Adrenal gland (tissue), 12 donors: ENCODE results near the gene C12orf76. TPM values are rescaled to one million over a fixed set of nuclear protein-coding genes. Genes with fewer than 3 reads are reported as not detected.
A peak's percentile ranks its signal among the peaks of the same experiment; 100 is the strongest.
"Not testable (repeated sequence)": the region's sequence is repeated elsewhere in the genome, so short reads cannot be mapped to it uniquely, and the experiment has no call there.

ENCODE experiments used
- DNase-seq, 7 donors: peaks; one replicate each; pipeline ENCODE4 v3.0.0-alpha.2; 2019 to 2020
- H3K27ac ChIP-seq, 5 donors: fragments of 200-600 bp; sonication (generic) in 4 of 5; 1 replicate in 3 of 5; 2 replicates in 2 of 5; pipeline versions ENCODE4 v1.5.1 to v1.8.0; 2016 to 2020; ENCODE audit warnings: mild to moderate bottlenecking in 1 of 5
- H3K27me3 ChIP-seq: fragments of 200-600 bp; 2 replicates; pipeline ENCODE4 v1.8.0; 2021
- H3K36me3 ChIP-seq, 2 donors: fragments of 200-600 bp; replicated peaks in 1 of 2; 1 replicate in 1 of 2; 2 replicates in 1 of 2; pipeline versions ENCODE4 v1.5.1 to v1.8.0; 2018 to 2022
- H3K4me1 ChIP-seq, 2 donors: fragments of 200-600 bp; replicated peaks in 1 of 2; 1 replicate in 1 of 2; 2 replicates in 1 of 2; pipeline versions ENCODE4 v1.5.1 to v1.8.0; 2018 to 2021
- H3K4me3 ChIP-seq, 4 donors: fragments of 200-600 bp; sonication (generic) in 3 of 4; one replicate each; pipeline ENCODE4 v1.5.1; 2016 to 2018
- H3K9me3 ChIP-seq, 3 donors: fragments of 200-600 bp; sonication (generic) in 1 of 3; replicated peaks in 1 of 3; 1 replicate in 2 of 3; 2 replicates in 1 of 3; pipeline versions ENCODE4 v1.5.1 to v1.8.0; 2016 to 2021
- POLR2A ChIP-seq, 2 donors: fragments of 450-650 bp; IDR thresholded peaks; one replicate each; pipeline ENCODE4 v1.6.1; 2017; ENCODE audit warnings: antibody characterized with exemption in 2 of 2, mild to moderate bottlenecking in 2 of 2, moderate library complexity in 1 of 2
- WGBS, 4 donors: extraction: QIAGEN DNeasy Blood & Tissue Kit in 2 of 4; methylation state at CpG; one replicate each; pipeline versions ENCODE4 v1.1.5 to v1.1.7; 2013 to 2017; 5-methylcytosine and 5-hydroxymethylcytosine counted together
- intact Hi-C, 2 donors: fragments of 100-400 bp; cut with DNase I; formaldehyde crosslinking; loops; one replicate each; pipeline versions ENCODE4 v1.14.1 to v1.15.0; 2022 to 2023
- polyA plus RNA-seq, 3 donors: library from polyadenylated mRNA; stranded (reverse); fragments of 200-250 nt in 2 of 3; fragments of 350-450 nt in 1 of 3; fragmentation: Illumina TruSeq in 1 of 3; extraction: RNeasy Lipid Tissue Mini Kit (QIAGEN cat#74804) in 1 of 3; gene quantifications; one replicate each; pipeline ENCODE4 v1.2.3, GENCODE V29; 2013 to 2014
- total RNA-seq, 9 donors: library from RNA; depleted of rRNA in 4 of 9; stranded (reverse); fragments of >200 nt in 4 of 9; fragments of 120-200 nt in 1 of 9; fragmentation: NEBNext Ultra II Directional in 1 of 9; extraction: Animal tissue kit (Norgen Biotek cat#: 25700) in 1 of 9; gene quantifications; one replicate each; pipeline versions ENCODE4 v1.1.0 to v1.2.4, GENCODE V29; 2013 to 2023
- TF ChIP-seq, protein P1 (sequence below), 6 experiments: fragments of 450-650 bp in 4 of 6; fragments of 200-600 bp in 2 of 6; sonication (generic) in 1 of 6; IDR thresholded peaks; 1 replicate in 5 of 6; 2 replicates in 1 of 6; pipeline versions ENCODE4 v1.5.1 to v1.8.0; 2016 to 2021; ENCODE audit warnings: antibody characterized with exemption in 6 of 6, mild to moderate bottlenecking in 2 of 6, moderate library complexity in 1 of 6
- donor health status: healthy with polysubstance abuse.
- donor health status: Bipolar disorder and iron deficiency.
- donor health status: DM: yes; HTN: yes; CAD: no.
- donor health status: DM: no; HTN: no; CAD: no.
- donor health status: DM: no; HTN: no; CAD: no.
- donor health status: DM: yes; HTN: yes; CAD: no.

C12orf76 gene
- total and polyA plus RNA-seq, 12 donors = 7.1 to 35.1 (median 14.4) TPM

DNA sequence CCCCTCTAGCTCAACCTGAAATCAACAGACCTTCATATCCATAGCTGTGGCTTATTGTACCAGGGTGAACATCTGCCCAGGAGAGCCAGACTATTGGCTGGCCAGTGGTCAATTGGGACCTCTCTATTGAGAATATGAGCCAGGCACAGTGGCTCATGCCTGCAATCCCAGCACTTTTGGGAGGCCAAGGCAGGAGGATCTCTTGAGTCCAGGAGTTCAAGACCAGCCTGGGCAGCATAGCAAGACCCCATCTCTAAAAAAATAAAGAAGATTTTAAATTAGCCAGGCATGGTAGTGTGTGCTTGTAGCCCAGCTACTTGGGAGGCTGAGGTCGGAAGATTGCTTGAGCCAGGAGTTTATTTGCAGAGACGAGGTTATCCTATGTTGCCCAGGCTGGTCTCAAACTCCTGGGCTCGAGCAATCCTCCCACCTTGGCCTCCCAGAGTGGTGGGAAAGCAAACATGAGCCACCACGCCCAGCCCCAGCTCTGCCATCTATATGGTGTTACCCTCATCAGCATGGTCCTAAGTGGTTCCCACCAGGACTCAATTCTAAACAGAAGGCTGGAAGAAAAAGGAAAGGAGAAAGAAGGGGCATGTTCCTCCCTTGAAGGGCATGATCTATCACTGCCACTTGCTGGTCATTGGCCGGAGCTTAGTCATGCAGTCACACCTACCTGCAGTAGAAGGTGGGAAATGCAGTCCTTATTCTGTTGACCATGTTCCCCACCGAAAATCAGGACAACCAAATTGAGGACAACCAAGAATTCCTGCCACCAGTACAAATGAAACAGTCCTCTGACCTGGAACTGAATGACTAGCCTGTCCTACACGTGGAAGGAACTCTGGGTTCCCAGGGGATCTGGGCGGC, 42.2 kb upstream of the C12orf76 start:
- no peaks in the 10 kb centered on the region for H3K27me3 ChIP-seq
- no peak overlapping the region for H3K4me3 ChIP-seq
- no peaks in the 10 kb centered on the region for H3K9me3 ChIP-seq
- no peaks in the 10 kb centered on the region for H3K4me1 ChIP-seq
- 75 to 84% (median 81%) methylated on average over 8 of the region's 8 CpGs for WGBS, 4 donors
- DNase-seq = no peak
- intact Hi-C loops = no loop called here
- no peaks in the 10 kb centered on the region for H3K36me3 ChIP-seq
- H3K27ac ChIP-seq = no peak overlapping the region
- TF ChIP-seq, protein P1, sequence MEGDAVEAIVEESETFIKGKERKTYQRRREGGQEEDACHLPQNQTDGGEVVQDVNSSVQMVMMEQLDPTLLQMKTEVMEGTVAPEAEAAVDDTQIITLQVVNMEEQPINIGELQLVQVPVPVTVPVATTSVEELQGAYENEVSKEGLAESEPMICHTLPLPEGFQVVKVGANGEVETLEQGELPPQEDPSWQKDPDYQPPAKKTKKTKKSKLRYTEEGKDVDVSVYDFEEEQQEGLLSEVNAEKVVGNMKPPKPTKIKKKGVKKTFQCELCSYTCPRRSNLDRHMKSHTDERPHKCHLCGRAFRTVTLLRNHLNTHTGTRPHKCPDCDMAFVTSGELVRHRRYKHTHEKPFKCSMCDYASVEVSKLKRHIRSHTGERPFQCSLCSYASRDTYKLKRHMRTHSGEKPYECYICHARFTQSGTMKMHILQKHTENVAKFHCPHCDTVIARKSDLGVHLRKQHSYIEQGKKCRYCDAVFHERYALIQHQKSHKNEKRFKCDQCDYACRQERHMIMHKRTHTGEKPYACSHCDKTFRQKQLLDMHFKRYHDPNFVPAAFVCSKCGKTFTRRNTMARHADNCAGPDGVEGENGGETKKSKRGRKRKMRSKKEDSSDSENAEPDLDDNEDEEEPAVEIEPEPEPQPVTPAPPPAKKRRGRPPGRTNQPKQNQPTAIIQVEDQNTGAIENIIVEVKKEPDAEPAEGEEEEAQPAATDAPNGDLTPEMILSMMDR (IDR thresholded peaks at IDR 0.05) = no peak
- TF ChIP-seq POLR2A (IDR thresholded peaks at IDR 0.05) = no peak

DNA sequence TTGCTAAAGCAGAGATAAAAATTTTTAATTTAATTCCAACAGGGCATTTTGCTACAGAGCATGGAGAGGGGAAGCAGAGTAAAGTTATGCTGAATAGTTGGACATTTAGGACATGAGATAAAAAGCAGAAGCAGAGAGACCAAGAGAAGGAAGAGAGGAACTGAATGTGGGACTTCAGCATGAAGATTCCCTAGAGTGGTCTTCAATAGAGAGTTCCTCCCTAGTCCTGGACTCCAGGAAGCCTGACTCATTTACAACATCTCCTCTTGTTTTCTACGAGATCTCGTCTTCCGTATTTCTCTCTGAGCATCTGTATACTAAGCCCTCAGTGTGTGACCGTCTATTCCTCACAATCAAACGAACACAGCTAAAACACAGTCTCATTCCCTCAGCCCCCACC, 40.6 kb upstream of the C12orf76 start:
- H3K9me3 ChIP-seq = no peaks in the 10 kb centered on the region
- no peak for TF ChIP-seq POLR2A (IDR thresholded peaks at IDR 0.05)
- TF ChIP-seq, protein P1 (IDR thresholded peaks at IDR 0.05) = no peak
- intact Hi-C loops = no loop called here
- DNase-seq = no peak
- 65 to 78% (median 74%) methylated on average over 5 of the region's 5 CpGs for WGBS, 4 donors
- peak overlapping the region in 1 of 5 donors; percentile 4 for H3K27ac ChIP-seq
- no peaks in the 10 kb centered on the region for H3K36me3 ChIP-seq
- H3K27me3 ChIP-seq = no peaks in the 10 kb centered on the region
- H3K4me1 ChIP-seq = no peaks in the 10 kb centered on the region
- no peak overlapping the region for H3K4me3 ChIP-seq

DNA sequence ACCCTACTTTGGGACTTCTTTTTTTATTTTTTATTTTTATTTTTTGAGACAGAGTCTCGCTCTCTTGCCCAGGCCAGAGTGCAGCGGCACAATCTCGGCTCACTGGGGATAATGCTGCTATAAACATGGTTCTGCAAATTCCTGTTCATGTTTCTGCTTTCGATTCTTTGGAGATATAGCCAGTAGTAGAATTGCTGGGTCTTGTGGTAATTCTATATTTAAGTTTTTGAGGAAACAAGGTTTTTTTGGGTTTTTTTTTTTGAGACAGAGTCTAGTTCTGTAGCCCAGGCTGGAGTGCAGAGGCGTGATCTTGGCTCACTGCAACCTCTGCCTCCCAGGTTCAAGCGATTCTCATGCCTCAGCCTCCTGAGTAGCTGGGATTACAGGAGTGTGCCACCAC, 39.9 kb upstream of the C12orf76 start:
- H3K4me3 ChIP-seq, H3K27me3 ChIP-seq, H3K4me1 ChIP-seq, H3K36me3 ChIP-seq, DNase-seq, H3K9me3 ChIP-seq, intact Hi-C loops: not testable (repeated sequence)
- 72 to 79% (median 79%) methylated on average over 6 of the region's 6 CpGs for WGBS, 4 donors
- peak overlapping the region in 1 of 5 donors; percentile 16 for H3K27ac ChIP-seq

DNA sequence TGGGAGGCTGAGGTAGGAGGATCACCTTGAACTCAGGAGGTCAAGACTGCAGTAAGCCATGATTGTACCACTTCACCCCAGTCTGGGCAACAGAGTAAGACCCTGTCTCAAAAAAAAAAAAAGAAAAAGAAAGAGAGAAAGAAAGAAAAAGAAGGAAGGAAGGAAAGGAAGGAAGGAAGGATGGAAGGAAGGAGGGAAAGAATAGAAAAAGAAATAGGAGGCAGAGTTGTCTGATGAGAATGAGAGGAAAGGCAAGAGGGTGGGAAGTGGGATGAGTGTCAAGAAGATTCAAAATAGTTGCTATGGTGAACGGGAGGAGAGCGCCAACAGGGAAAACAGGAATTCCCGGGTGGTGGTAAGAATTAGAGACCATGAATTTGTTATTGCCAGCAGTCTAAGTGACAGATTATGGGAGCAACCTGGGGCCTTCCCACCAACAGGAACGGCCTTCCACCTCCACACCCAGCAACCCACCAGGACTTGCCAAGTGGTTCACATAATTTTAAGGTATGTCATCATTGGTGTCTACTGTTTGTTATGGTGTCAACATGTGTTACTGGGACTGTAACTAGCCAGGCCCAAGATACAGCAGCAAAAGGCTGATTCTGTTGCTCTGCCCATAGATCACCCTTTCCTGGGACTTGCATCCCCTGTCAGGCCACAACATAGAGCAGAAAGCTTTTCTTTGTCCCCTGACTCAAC, 36.1 kb upstream of the C12orf76 start:
- 79 to 94% (median 86%) methylated on average over 4 of the region's 4 CpGs for WGBS, 4 donors
- no peaks in the 10 kb centered on the region for H3K27me3 ChIP-seq
- H3K36me3 ChIP-seq = no peaks in the 10 kb centered on the region
- peaks cover 0 to 5% of the 10 kb centered on the region in 2 donors for H3K4me1 ChIP-seq
- H3K4me3 ChIP-seq = no peak overlapping the region
- no peak for DNase-seq
- intact Hi-C loops = no loop called here
- no peaks in the 10 kb centered on the region for H3K9me3 ChIP-seq
- TF ChIP-seq POLR2A (IDR thresholded peaks at IDR 0.05) = no peak
- TF ChIP-seq, protein P1 (IDR thresholded peaks at IDR 0.05) = no peak
- no peak overlapping the region for H3K27ac ChIP-seq
